ENCODE results near the gene TEC. TPM values are rescaled to one million over a fixed set of nuclear protein-coding genes. Genes with fewer than 3 reads are reported as not detected.

TEC gene
- total RNA-seq, 2 experiments from 2014 or later: 2.1 to 11.5 TPM

GRCh38 chr4:48133669-48134068 lies 136.0 kb downstream of the TEC start:
- Histone ChIP-seq H4K20me1 (ENCODE audit: insufficient read depth, low read length) (no peaks in the 10 kb centered on the region), H3K9me2 (ENCODE audit: insufficient read depth, low read length) (no peaks in the 10 kb centered on the region), H3K4me2 (ENCODE audit: low read length) (no peak overlapping the region), H3K4me1 (ENCODE audit: insufficient read depth, low read length, poor library complexity, severe bottlenecking) (peaks cover 14% of the 10 kb centered on the region), H2AFZ (ENCODE audit: low read length) (no peak overlapping the region), H3K36me3 (ENCODE audit: insufficient read depth, low read length) (no peaks in the 10 kb centered on the region), H3K79me2 (ENCODE audit: insufficient read depth, low read depth, low read length) (no peaks in the 10 kb centered on the region), H3K4me3 (ENCODE audit: low read depth, low read length, poor library complexity, severe bottlenecking) (no peak overlapping the region), H3K27ac (ENCODE audit: low read depth, low read length, poor library complexity, severe bottlenecking) (no peak overlapping the region), H3K9me3 (ENCODE audit: low read length) (no peaks in the 10 kb centered on the region)
- ChIA-PET POLR2A (interaction anchor here (0.6 to 0.9 kb wide), 2 partner anchors 118 to 176 kb away, joined by 4 read pairs; no protein-coding TSS in a partner anchor), CTCF (ENCODE audit: unreplicated experiment) (no interaction called here)
- intact Hi-C loops (cut with micrococcal nuclease; ENCODE audit: unreplicated experiment): no loop called here
- no peak for DNase-seq (ENCODE audit: low spot score)
- BruUV-seq (replicated peaks): no TSS peak
- TF ChIP-seq EZH2phosphoT487 (IDR thresholded peaks at IDR 0.05; ENCODE audit: borderline replicate concordance, low read depth, low read length): no peak
- TF ChIP-seq, protein P1, sequence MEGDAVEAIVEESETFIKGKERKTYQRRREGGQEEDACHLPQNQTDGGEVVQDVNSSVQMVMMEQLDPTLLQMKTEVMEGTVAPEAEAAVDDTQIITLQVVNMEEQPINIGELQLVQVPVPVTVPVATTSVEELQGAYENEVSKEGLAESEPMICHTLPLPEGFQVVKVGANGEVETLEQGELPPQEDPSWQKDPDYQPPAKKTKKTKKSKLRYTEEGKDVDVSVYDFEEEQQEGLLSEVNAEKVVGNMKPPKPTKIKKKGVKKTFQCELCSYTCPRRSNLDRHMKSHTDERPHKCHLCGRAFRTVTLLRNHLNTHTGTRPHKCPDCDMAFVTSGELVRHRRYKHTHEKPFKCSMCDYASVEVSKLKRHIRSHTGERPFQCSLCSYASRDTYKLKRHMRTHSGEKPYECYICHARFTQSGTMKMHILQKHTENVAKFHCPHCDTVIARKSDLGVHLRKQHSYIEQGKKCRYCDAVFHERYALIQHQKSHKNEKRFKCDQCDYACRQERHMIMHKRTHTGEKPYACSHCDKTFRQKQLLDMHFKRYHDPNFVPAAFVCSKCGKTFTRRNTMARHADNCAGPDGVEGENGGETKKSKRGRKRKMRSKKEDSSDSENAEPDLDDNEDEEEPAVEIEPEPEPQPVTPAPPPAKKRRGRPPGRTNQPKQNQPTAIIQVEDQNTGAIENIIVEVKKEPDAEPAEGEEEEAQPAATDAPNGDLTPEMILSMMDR (conservative IDR thresholded peaks at IDR 0.05; ENCODE audit: low read length): no peak

DNA sequence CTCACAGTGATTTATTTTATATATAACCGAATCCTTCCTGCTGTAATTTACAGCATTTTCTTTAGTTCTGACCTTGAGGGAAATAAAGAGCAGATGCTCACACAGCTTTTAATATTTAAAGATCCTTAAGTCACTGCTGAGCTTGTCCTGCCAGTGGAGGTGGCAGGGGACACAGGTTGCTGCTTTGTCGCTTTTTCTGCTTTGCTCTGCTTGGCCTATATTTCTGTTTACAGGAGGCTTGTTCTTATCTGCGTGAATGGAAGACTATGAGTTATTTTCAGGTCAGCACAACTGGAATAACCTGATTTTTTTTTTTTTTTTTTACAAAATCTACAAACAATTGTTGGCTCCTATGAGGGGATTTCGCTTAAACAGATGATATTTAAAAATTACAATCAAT lies 137.9 kb downstream of the TEC start:
- Histone ChIP-seq H3K9me3 (ENCODE audit: low read length) (no peaks in the 10 kb centered on the region), H3K9me2 (ENCODE audit: insufficient read depth, low read length) (no peaks in the 10 kb centered on the region), H3K27ac (ENCODE audit: low read depth, low read length, poor library complexity, severe bottlenecking) (no peak overlapping the region), H3K4me3 (ENCODE audit: low read depth, low read length, poor library complexity, severe bottlenecking) (no peak overlapping the region), H2AFZ (ENCODE audit: low read length) (no peak overlapping the region), H3K79me2 (ENCODE audit: insufficient read depth, low read depth, low read length) (no peaks in the 10 kb centered on the region), H3K36me3 (ENCODE audit: insufficient read depth, low read length) (no peaks in the 10 kb centered on the region), H3K4me2 (ENCODE audit: low read length) (no peak overlapping the region), H4K20me1 (ENCODE audit: insufficient read depth, low read length) (no peaks in the 10 kb centered on the region), H3K4me1 (ENCODE audit: insufficient read depth, low read length, poor library complexity, severe bottlenecking) (no peaks in the 10 kb centered on the region)
- CTCF ChIA-PET (ENCODE audit: unreplicated experiment): no interaction called here
- no peak for DNase-seq (ENCODE audit: low spot score)
- no TSS peak for BruUV-seq (replicated peaks)
- POLR2A ChIA-PET: interaction anchor here (0.7 kb wide), 1 partner anchor 199 kb away, joined by 3 read pairs; no protein-coding TSS in a partner anchor
- intact Hi-C loops (cut with micrococcal nuclease; ENCODE audit: unreplicated experiment): no loop called here
- TF ChIP-seq EZH2phosphoT487 (IDR thresholded peaks at IDR 0.05; ENCODE audit: borderline replicate concordance, low read depth, low read length): no peak
- TF ChIP-seq, protein P1 (conservative IDR thresholded peaks at IDR 0.05; ENCODE audit: low read length): no peak

GRCh38 chr4:48130100-48130499 lies 139.5 kb downstream of the TEC start:
- Histone ChIP-seq H3K27ac (ENCODE audit: low read depth, low read length, poor library complexity, severe bottlenecking) (no peak overlapping the region), H2AFZ (ENCODE audit: low read length) (no peak overlapping the region), H4K20me1 (ENCODE audit: insufficient read depth, low read length) (no peaks in the 10 kb centered on the region), H3K9me2 (ENCODE audit: insufficient read depth, low read length) (no peaks in the 10 kb centered on the region), H3K79me2 (ENCODE audit: insufficient read depth, low read depth, low read length) (no peaks in the 10 kb centered on the region), H3K9me3 (ENCODE audit: low read length) (no peaks in the 10 kb centered on the region), H3K4me3 (ENCODE audit: low read depth, low read length, poor library complexity, severe bottlenecking) (no peak overlapping the region), H3K4me1 (ENCODE audit: insufficient read depth, low read length, poor library complexity, severe bottlenecking) (no peaks in the 10 kb centered on the region), H3K4me2 (ENCODE audit: low read length) (no peak overlapping the region), H3K36me3 (ENCODE audit: insufficient read depth, low read length) (no peaks in the 10 kb centered on the region)
- intact Hi-C loops (cut with micrococcal nuclease; ENCODE audit: unreplicated experiment): no loop called here
- no peak for TF ChIP-seq EZH2phosphoT487 (IDR thresholded peaks at IDR 0.05; ENCODE audit: borderline replicate concordance, low read depth, low read length)
- TF ChIP-seq, protein P1 (conservative IDR thresholded peaks at IDR 0.05; ENCODE audit: low read length): no peak
- BruUV-seq (replicated peaks): no TSS peak
- ChIA-PET CTCF (ENCODE audit: unreplicated experiment) (interaction anchor here (1.0 kb wide), 1 partner anchor 165 kb away, joined by 3 read pairs; no protein-coding TSS in a partner anchor), POLR2A (interaction anchor here (1.2 kb wide), 1 partner anchor 8 kb away, joined by 4 read pairs; no protein-coding TSS in a partner anchor)
- DNase-seq (ENCODE audit: low spot score): no peak
